GM12892 (cell line): Measurements from ENCODE around the gene VPS13D.

Source experiments
- POLR2A ChIP-seq: IDR thresholded peaks from 2 replicates; pipeline ENCODE4 v1.6.1; 2011; ENCODE audit warnings: low read depth, low read length, control low read depth
- POLR2AphosphoS5 ChIP-seq: IDR thresholded peaks from 2 replicates; pipeline ENCODE4 v1.6.1; 2011; ENCODE audit warnings: low read depth, low read length, control low read depth

DNA sequence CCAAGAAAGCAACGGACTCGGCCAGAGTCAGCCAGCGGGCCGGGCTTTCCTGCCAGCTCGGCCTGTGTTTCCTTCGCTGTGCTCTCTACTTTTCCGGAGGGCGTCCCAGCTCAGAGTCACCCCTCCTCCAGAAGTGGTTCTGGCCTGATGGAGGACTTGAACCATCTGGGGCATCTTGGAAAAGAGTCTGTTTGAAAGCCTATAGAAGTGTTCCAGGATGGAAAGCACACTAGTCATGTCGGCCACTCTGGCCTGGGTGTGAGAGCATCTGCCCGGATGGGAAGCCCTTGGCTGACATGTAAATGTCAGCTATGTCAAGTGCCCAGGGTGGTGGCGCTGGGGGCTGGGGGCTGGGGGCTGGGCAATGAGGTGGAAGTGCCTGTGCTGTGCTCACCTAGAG, 274.8 kb downstream of the VPS13D start:
- TF ChIP-seq POLR2A, result no peak
- TF ChIP-seq POLR2AphosphoS5, result no peak
